AG04450 (cell line): ENCODE data around the gene TKTL2. TPM values are rescaled to one million over a fixed set of nuclear protein-coding genes. Genes with fewer than 3 reads are reported as not detected.

Experiments
- CTCF ChIA-PET: fragments of 300-600, 350-600 bp; formaldehyde crosslinking; extraction: SDS; loops from one replicate; lab custom pipeline; 2022; ENCODE audit warnings: antibody characterized with exemption, inconsistent platforms; lab: Charles Lee
- POLR2A ChIA-PET: fragments of 350-600 bp; formaldehyde crosslinking; extraction: SDS; loops from one replicate; lab custom pipeline; 2021; ENCODE audit warnings: antibody characterized with exemption, inconsistent platforms; lab: Yijun Ruan, JAX
- DNase-seq: peaks from one replicate; pipeline ENCODE4 v3.0.0-alpha.2; 2011; ENCODE audit warnings: low read depth, low spot score
- H3K27ac ChIP-seq: one replicate; pipeline ENCODE4 v1.5.1; 2012; ENCODE audit warnings: low read depth, low read length, control low read depth
- H3K27me3 ChIP-seq: one replicate; pipeline ENCODE4 v1.6.0; 2012; ENCODE audit warnings: low read length; ENCODE audit not compliant: control insufficient read depth, insufficient read depth
- H3K4me3 ChIP-seq: 2 replicates; pipeline ENCODE4 v1.5.1; 2011; ENCODE audit warnings: mild to moderate bottlenecking, low read depth, low read length, control low read depth
- H3K9me3 ChIP-seq: 2 replicates; pipeline ENCODE4 v1.5.1; 2012; ENCODE audit warnings: low read length; ENCODE audit not compliant: control insufficient read depth, insufficient read depth
- CTCF ChIP-seq: IDR thresholded peaks from 2 replicates; pipeline ENCODE4 v1.5.1; 2011; ENCODE audit warnings: low read depth, low read length, control low read depth, inconsistent platforms
- polyA plus RNA-seq: library from polyadenylated mRNA; depleted of rRNA; stranded (reverse); fragments of >200 nt; gene quantifications from 2 replicates; pipeline ENCODE4 v1.2.3, GENCODE V29; 2011

TKTL2 gene
- polyA plus RNA-seq, 1 experiment = not detected

- ChIA-PET POLR2A (no interaction called here), CTCF (no interaction called here)
- H3K9me3 ChIP-seq = no peaks in the 10 kb centered on the region
- H3K27ac ChIP-seq = no peak overlapping the region
- H3K27me3 ChIP-seq = peaks cover 2% of the 10 kb centered on the region
- no peak overlapping the region for H3K4me3 ChIP-seq
- no peak for TF ChIP-seq CTCF
- DNase-seq = no peak
Observed at GRCh38 chr4:163474027-163474426, 473 bp upstream of the TKTL2 start.

GRCh38 chr4:163473130-163473529 is 424 bp downstream of the TKTL2 start:
- ChIA-PET CTCF (interaction anchor here (1.5 kb wide), 1 partner anchor 77 kb away, joined by 3 read pairs; no protein-coding TSS in a partner anchor), POLR2A (no interaction called here)
- no peak for TF ChIP-seq CTCF
- H3K27me3 ChIP-seq = peaks cover 2% of the 10 kb centered on the region
- H3K4me3 ChIP-seq = no peak overlapping the region
- DNase-seq = no peak
- H3K27ac ChIP-seq = no peak overlapping the region
- H3K9me3 ChIP-seq = no peaks in the 10 kb centered on the region

GRCh38 chr4:163470391-163470790 is 3.2 kb downstream of the TKTL2 start:
- H3K4me3 ChIP-seq = no peak overlapping the region
- DNase-seq = no peak
- CTCF ChIA-PET = interaction anchor here (2.5 kb wide), 1 partner anchor 80 kb away, joined by 10 read pairs; no protein-coding TSS in a partner anchor

GRCh38 chr4:163467082-163467770 is 6.3 kb downstream of the TKTL2 start:
- Histone ChIP-seq H3K4me3 (no peak overlapping the region), H3K27me3 (no peaks in the 10 kb centered on the region), H3K9me3 (no peaks in the 10 kb centered on the region), H3K27ac (no peak overlapping the region)
- POLR2A ChIA-PET = no interaction called here
- no peak for TF ChIP-seq CTCF
- CTCF ChIA-PET = interaction anchor here (0.5 to 1.0 kb wide), 2 partner anchors 45 to 82 kb away, joined by 3 to 4 read pairs; no protein-coding TSS in a partner anchor
- DNase-seq = no peak

More at GRCh38 chr4:163470391-163470790, 3.2 kb downstream of the TKTL2 start:
- POLR2A ChIA-PET = no interaction called here
- no peak overlapping the region for H3K27ac ChIP-seq
- H3K27me3 ChIP-seq = peaks cover 2% of the 10 kb centered on the region
- no peaks in the 10 kb centered on the region for H3K9me3 ChIP-seq
- TF ChIP-seq CTCF = no peak

GRCh38 chr4:163462556-163462955 is 11.0 kb downstream of the TKTL2 start:
- no peak overlapping the region for H3K27ac ChIP-seq
- H3K27me3 ChIP-seq = no peaks in the 10 kb centered on the region
- no peak for DNase-seq
- no peak for TF ChIP-seq CTCF
- H3K9me3 ChIP-seq = no peaks in the 10 kb centered on the region
- ChIA-PET CTCF (interaction anchor here (1.0 kb wide), 1 partner anchor 87 kb away, joined by 6 read pairs; no protein-coding TSS in a partner anchor), POLR2A (no interaction called here)
- no peak overlapping the region for H3K4me3 ChIP-seq
